ENCODE results near the gene FAM13A.
"Not testable (repeated sequence)": the region's sequence is repeated elsewhere in the genome, so short reads cannot be mapped to it uniquely, and the experiment has no call there.

The FAM13A gene

GRCh38 chr4:89042055-89042454, 14.9 kb downstream of the FAM13A start:
- no peak for DNase-seq (ENCODE audit: low spot score)

GRCh38 chr4:89039730-89040338, 17.2 kb downstream of the FAM13A start:
- no peak for DNase-seq (ENCODE audit: low spot score)

GRCh38 chr4:89036535-89036934, 20.4 kb downstream of the FAM13A start:
- no peak for DNase-seq (ENCODE audit: low spot score)

GRCh38 chr4:89031272-89031671, 25.7 kb downstream of the FAM13A start:
- DNase-seq (ENCODE audit: low spot score) = no peak

- no peak for DNase-seq (ENCODE audit: low spot score)
These were observed 27.4 kb downstream of the FAM13A start for GRCh38 chr4:89029591-89029990.

- no peak for DNase-seq (ENCODE audit: low spot score)
These were observed 30.4 kb downstream of the FAM13A start for GRCh38 chr4:89026542-89026941.

- peak; percentile 37 for DNase-seq (ENCODE audit: low spot score)
These were observed 32.8 kb downstream of the FAM13A start for GRCh38 chr4:89024051-89024675.

- no peak for DNase-seq (ENCODE audit: low spot score)
These were observed 33.8 kb downstream of the FAM13A start for GRCh38 chr4:89023140-89023539.

- no peak for DNase-seq (ENCODE audit: low spot score)
These were observed 34.4 kb downstream of the FAM13A start for GRCh38 chr4:89022426-89023128.

- no peak for DNase-seq (ENCODE audit: low spot score)
These were observed 35.3 kb downstream of the FAM13A start for GRCh38 chr4:89021684-89022083.

- DNase-seq (ENCODE audit: low spot score) = no peak
These were observed 35.9 kb downstream of the FAM13A start for GRCh38 chr4:89021062-89021461.

- not testable (repeated sequence) for DNase-seq (ENCODE audit: low spot score)
These were observed 42.1 kb downstream of the FAM13A start for GRCh38 chr4:89014897-89015296.

- DNase-seq (ENCODE audit: low spot score) = no peak
These were observed 47.1 kb downstream of the FAM13A start for GRCh38 chr4:89009761-89010369.

- no peak for DNase-seq (ENCODE audit: low spot score)
These were observed 47.9 kb downstream of the FAM13A start for GRCh38 chr4:89009115-89009514.

GRCh38 chr4:89008166-89008565, 48.8 kb downstream of the FAM13A start:
- DNase-seq (ENCODE audit: low spot score) = no peak

- DNase-seq (ENCODE audit: low spot score) = no peak
These were observed 49.5 kb downstream of the FAM13A start for GRCh38 chr4:89007338-89007939.

- DNase-seq (ENCODE audit: low spot score) = no peak
These were observed 50.7 kb downstream of the FAM13A start for GRCh38 chr4:89006307-89006706.

GRCh38 chr4:89005066-89005465, 51.9 kb downstream of the FAM13A start:
- DNase-seq (ENCODE audit: low spot score) = not testable (repeated sequence)

- DNase-seq (ENCODE audit: low spot score) = no peak
These were observed 55.1 kb downstream of the FAM13A start for GRCh38 chr4:89001647-89002445.

GRCh38 chr4:89000844-89001360, 56.1 kb downstream of the FAM13A start:
- DNase-seq (ENCODE audit: low spot score) = no peak

GRCh38 chr4:89000382-89000781, 56.6 kb downstream of the FAM13A start:
- no peak for DNase-seq (ENCODE audit: low spot score)
